HCT116 (cell line): ENCODE results near the gene COPS8.

Experiments used
- CEBPB ChIP-seq: IDR thresholded peaks from 2 replicates; pipeline ENCODE4 v1.6.1; 2012; ENCODE audit warnings: low read depth
- CTCF ChIP-seq, 3 experiments: fragments of 200-600 bp in 1 of 3; sonication (generic) in 1 of 3; IDR thresholded peaks in 2 of 3; conservative IDR thresholded peaks in 1 of 3; 2 replicates each; pipeline ENCODE4 v1.5.1; 2012 to 2017; ENCODE audit warnings: low read depth in 2 of 3, low read length in 2 of 3, antibody characterized with exemption in 1 of 3, borderline replicate concordance in 1 of 3, control low read depth in 1 of 3, mild to moderate bottlenecking in 1 of 3, mixed read lengths in 1 of 3, mixed run types in 1 of 3, moderate library complexity in 1 of 3; ENCODE audit not compliant: insufficient read depth in 1 of 3
- EGR1 ChIP-seq: IDR thresholded peaks from 2 replicates; pipeline ENCODE4 v1.6.1; 2012; ENCODE audit warnings: low read depth
- EZH2 ChIP-seq: fragments of 200-600 bp; sonication (generic); IDR thresholded peaks from 2 replicates; pipeline ENCODE4 v1.6.1; 2017; ENCODE audit warnings: antibody characterized with exemption, mixed run types
- EZH2phosphoT487 ChIP-seq: fragments of 200-600 bp; IDR thresholded peaks from 2 replicates; pipeline ENCODE4 v1.6.1; 2018; ENCODE audit warnings: antibody characterized with exemption, borderline replicate concordance
- MAX ChIP-seq: IDR thresholded peaks from 2 replicates; pipeline ENCODE4 v1.6.1; 2012
- POLR2A ChIP-seq: IDR thresholded peaks from 2 replicates; pipeline ENCODE4 v1.7.0; 2011; ENCODE audit warnings: borderline replicate concordance; ENCODE audit not compliant: insufficient read depth, insufficient read length; ENCODE audit errors: extremely low read depth
- POLR2AphosphoS5 ChIP-seq: IDR thresholded peaks from 2 replicates; pipeline ENCODE4 v1.6.1; 2011; ENCODE audit warnings: mild to moderate bottlenecking, low read depth, low read length, moderate library complexity

DNA sequence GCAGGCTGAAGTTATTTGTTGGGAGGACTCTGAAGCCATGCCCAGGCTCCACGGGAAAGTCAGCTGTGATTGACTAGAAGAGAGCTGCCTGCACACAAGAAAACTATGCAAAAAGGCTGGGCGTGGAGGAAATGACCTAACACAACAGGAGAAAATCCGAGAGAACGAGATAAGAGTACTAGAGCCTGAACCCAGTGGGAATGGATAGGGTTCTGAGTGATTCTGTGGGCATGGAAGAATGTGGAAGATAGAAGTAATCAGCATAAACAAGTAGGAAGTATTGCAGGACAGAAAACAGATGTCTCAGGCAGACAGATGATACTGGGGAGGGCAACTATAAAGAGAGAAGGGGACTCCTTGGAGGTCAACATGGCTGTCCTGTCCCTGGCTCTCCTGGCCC lies 12.1 kb upstream of the COPS8 start:
- no peak for TF ChIP-seq EZH2phosphoT487
- no peak for TF ChIP-seq CTCF (IDR thresholded peaks at IDR 0.05 in 2 of 3, conservative IDR thresholded peaks at IDR 0.05 in 1 of 3; ENCODE audit: borderline replicate concordance in 1 of 3, insufficient read depth in 1 of 3, low read depth in 2 of 3, low read length in 2 of 3)
- TF ChIP-seq POLR2A = no peak
- TF ChIP-seq EZH2 = no peak
- TF ChIP-seq CEBPB = no peak
- TF ChIP-seq MAX = no peak
- TF ChIP-seq EGR1 = no peak
- TF ChIP-seq POLR2AphosphoS5 = no peak
